Osteoblast (primary cell): Measurements from ENCODE around the gene DISC1. TPM values are rescaled to one million over a fixed set of nuclear protein-coding genes. Genes with fewer than 3 reads are reported as not detected.

Experiments
- DNase-seq: peaks from one replicate; pipeline ENCODE4 v3.0.0; 2011; ENCODE audit warnings: low spot score, mixed read lengths; ENCODE audit not compliant: insufficient read length; ENCODE audit errors: missing footprints
- H2AFZ ChIP-seq: 2 replicates; pipeline ENCODE4 v1.6.0; 2011; ENCODE audit warnings: mild to moderate bottlenecking, low read length
- H3K27ac ChIP-seq: 2 replicates; pipeline ENCODE4 v1.5.1; 2011; ENCODE audit warnings: mild to moderate bottlenecking, low read depth, low read length, moderate library complexity
- H3K27me3 ChIP-seq: 2 replicates; pipeline ENCODE4 v1.6.0; 2012; ENCODE audit warnings: mild to moderate bottlenecking, control low read depth, inconsistent platforms, low read length, moderate library complexity; ENCODE audit not compliant: insufficient read depth
- H3K36me3 ChIP-seq: 2 replicates; pipeline ENCODE4 v1.5.1; 2011; ENCODE audit warnings: mild to moderate bottlenecking, low read length, control low read depth, moderate library complexity; ENCODE audit not compliant: insufficient read depth
- H3K4me1 ChIP-seq: 2 replicates; pipeline ENCODE4 v1.5.1; 2011; ENCODE audit warnings: mild to moderate bottlenecking, low read length, control low read depth, moderate library complexity; ENCODE audit not compliant: insufficient read depth
- H3K4me2 ChIP-seq: 2 replicates; pipeline ENCODE4 v1.6.0; 2011; ENCODE audit warnings: mild to moderate bottlenecking, low read length; ENCODE audit not compliant: insufficient read depth
- H3K4me3 ChIP-seq: fragments of 200-600 bp; sonication (generic); 3 replicates; pipeline ENCODE4 v1.5.1; 2012; ENCODE audit warnings: mild to moderate bottlenecking, low read length, inconsistent platforms; ENCODE audit not compliant: insufficient read depth
- H3K79me2 ChIP-seq: 2 replicates; pipeline ENCODE4 v1.6.0; 2012; ENCODE audit warnings: mild to moderate bottlenecking, low read length, control low read depth, inconsistent platforms; ENCODE audit not compliant: insufficient read depth
- H3K9me3 ChIP-seq: 2 replicates; pipeline ENCODE4 v1.5.1; 2011; ENCODE audit warnings: low read depth, low read length, control low read depth
- H4K20me1 ChIP-seq: 2 replicates; pipeline ENCODE4 v1.6.0; 2012; ENCODE audit warnings: mild to moderate bottlenecking, low read length, control low read depth; ENCODE audit not compliant: insufficient read depth
- CTCF ChIP-seq: IDR thresholded peaks from 2 replicates; pipeline ENCODE4 v1.5.1; 2011; ENCODE audit warnings: mild to moderate bottlenecking, low read depth, low read length, moderate library complexity; ENCODE audit errors: extremely low read depth
- total RNA-seq: library from RNA; depleted of rRNA; stranded (reverse); fragments of >200 nt; gene quantifications from 2 replicates; pipeline ENCODE4 v1.2.3, GENCODE V29; 2012

The DISC1 gene
- total RNA-seq, 1 donor, result 11.9 TPM

DNA sequence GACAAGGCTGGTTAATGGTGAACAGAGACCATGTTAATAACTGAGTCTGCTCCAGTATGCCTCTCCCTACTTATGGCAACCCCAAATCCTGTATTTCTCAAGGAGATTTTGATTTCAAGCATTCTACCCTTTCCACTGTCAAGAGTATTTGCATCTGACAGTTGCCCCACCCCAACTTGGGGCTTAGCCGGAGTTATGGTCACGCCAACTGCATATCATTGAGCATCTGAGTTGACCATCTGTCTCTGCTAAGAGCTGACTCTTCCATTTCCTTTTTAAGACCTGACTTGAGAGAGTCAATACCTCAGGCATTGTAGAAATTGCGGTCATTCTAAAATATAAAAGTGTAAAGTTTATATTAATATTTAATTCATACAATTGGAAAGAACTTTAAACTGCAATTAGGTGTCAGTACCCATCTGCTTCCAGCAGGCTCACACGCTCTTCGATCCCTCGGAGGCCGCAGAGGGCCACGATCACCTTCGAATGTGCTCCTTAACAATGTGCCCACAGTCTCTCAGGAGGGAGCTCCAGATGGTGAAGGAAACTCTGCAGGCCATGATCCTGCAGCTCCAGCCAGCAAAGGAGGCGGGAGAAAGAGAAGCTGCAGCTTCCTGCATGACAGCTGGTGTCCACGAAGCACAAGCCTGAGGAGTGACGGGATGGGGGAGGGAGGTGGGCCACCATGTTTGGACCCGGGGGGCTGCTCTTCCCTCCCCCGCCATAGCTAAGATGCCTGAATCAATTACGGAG is 409.8 kb downstream of the DISC1 start:
- Histone ChIP-seq H3K4me3 (no peak overlapping the region), H3K79me2 (no peaks in the 10 kb centered on the region), H2AFZ (no peak overlapping the region), H3K36me3 (no peaks in the 10 kb centered on the region), H3K27me3 (no peaks in the 10 kb centered on the region), H3K9me3 (no peaks in the 10 kb centered on the region), H4K20me1 (no peaks in the 10 kb centered on the region), H3K27ac (no peak overlapping the region), H3K4me1 (no peaks in the 10 kb centered on the region), H3K4me2 (no peak overlapping the region)
- no peak for TF ChIP-seq CTCF
- DNase-seq, result peak; percentile 68

- TF ChIP-seq CTCF, result no peak
- Histone ChIP-seq H3K27me3 (no peaks in the 10 kb centered on the region), H3K9me3 (no peaks in the 10 kb centered on the region), H3K4me2 (no peak overlapping the region), H3K4me1 (no peaks in the 10 kb centered on the region), H3K36me3 (no peaks in the 10 kb centered on the region), H3K79me2 (no peaks in the 10 kb centered on the region), H3K4me3 (no peak overlapping the region), H3K27ac (no peak overlapping the region), H2AFZ (no peak overlapping the region), H4K20me1 (no peaks in the 10 kb centered on the region)
- no peak for DNase-seq
These were observed 411.3 kb downstream of the DISC1 start for GRCh38 chr1:232037774-232038388.

- Histone ChIP-seq H2AFZ (no peak overlapping the region), H3K27me3 (no peaks in the 10 kb centered on the region), H3K4me2 (no peak overlapping the region), H3K4me3 (no peak overlapping the region), H3K27ac (no peak overlapping the region), H3K36me3 (no peaks in the 10 kb centered on the region), H3K79me2 (no peaks in the 10 kb centered on the region), H3K4me1 (no peaks in the 10 kb centered on the region), H3K9me3 (no peaks in the 10 kb centered on the region), H4K20me1 (no peaks in the 10 kb centered on the region)
- no peak for DNase-seq
- no peak for TF ChIP-seq CTCF
These were observed 412.4 kb downstream of the DISC1 start for GRCh38 chr1:232038706-232039677.

- no peak for DNase-seq
- Histone ChIP-seq H3K27me3 (no peaks in the 10 kb centered on the region), H3K4me2 (no peak overlapping the region), H3K79me2 (no peaks in the 10 kb centered on the region), H3K36me3 (no peaks in the 10 kb centered on the region), H3K4me3 (no peak overlapping the region), H3K27ac (no peak overlapping the region), H3K4me1 (no peaks in the 10 kb centered on the region), H4K20me1 (no peaks in the 10 kb centered on the region), H3K9me3 (no peaks in the 10 kb centered on the region), H2AFZ (no peak overlapping the region)
- TF ChIP-seq CTCF, result no peak
These were observed 413.7 kb downstream of the DISC1 start for GRCh38 chr1:232040260-232040659.
